DOHH2 (cell line): ENCODE results near the gene TTC8.

Source experiments
- CTCF ChIP-seq: fragments of 200-600 bp; sonication (generic); IDR thresholded peaks from one replicate; pipeline ENCODE4 v1.5.1; 2014; ENCODE audit warnings: antibody characterized with exemption, mild to moderate bottlenecking, low read depth, low read length; ENCODE audit not compliant: poor library complexity, severe bottlenecking
- EZH2phosphoT487 ChIP-seq: fragments of 200-600 bp; sonication (generic); IDR thresholded peaks from 2 replicates; pipeline ENCODE4 v1.6.1; 2017; ENCODE audit warnings: borderline replicate concordance, mild to moderate bottlenecking, antibody characterized with exemption, low read length, moderate library complexity, mixed read lengths

GRCh38 chr14:88804477-88804876 lies 20.0 kb upstream of the TTC8 start:
- TF ChIP-seq CTCF (no peak), EZH2phosphoT487 (no peak)
